Activated CD4-positive, alpha-beta T cell treated with anti-CD3 and anti-CD28 coated beads, Interleukin-2, amount 50 U/mL, for 24 hours (primary cell): ENCODE data around the gene BANK1.
A peak's percentile ranks its signal among the peaks of the same experiment; 100 is the strongest.

Experiments
- DNase-seq, 2 donors: peaks; one replicate each; pipeline ENCODE4 v3.0.0-alpha.2; 2020; ENCODE audit warnings: low read depth in 1 of 2, low spot score in 1 of 2

BANK1 gene

DNA sequence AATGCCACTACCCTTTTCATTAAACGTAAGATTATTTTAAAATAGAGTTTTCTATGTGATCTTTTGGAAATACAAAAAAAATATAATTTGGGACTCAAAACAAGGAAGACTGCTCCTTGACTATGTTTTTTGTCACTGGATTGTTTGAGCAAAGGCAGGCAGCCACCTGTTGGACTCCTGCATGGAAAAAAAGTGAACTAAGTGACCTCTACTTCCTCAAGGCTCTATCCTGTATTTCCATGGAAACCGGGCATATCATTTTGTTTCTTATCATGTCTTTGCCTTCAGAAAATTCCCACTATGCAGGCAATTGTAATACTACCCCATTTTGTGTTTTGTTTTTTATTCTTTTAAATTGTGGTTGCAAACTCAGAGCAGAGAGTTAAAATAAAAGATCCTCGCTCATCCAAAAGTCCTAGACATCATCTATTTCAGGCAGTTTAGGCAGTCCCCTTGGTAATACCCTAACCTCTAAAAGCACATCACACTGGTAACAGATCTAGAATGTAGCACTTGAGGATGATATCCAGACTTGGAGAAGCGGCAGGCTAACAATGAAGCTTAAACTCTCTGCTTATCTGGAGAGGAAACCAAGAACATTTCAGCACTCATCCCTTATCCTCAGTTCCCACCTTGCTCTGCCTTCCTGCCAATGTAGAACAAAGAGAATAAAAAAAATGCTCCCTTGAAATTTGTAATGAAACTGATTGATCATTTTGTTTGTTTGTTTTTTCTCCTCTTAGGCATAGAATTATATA, 165.7 kb downstream of the BANK1 start:
- no peak for DNase-seq

DNA sequence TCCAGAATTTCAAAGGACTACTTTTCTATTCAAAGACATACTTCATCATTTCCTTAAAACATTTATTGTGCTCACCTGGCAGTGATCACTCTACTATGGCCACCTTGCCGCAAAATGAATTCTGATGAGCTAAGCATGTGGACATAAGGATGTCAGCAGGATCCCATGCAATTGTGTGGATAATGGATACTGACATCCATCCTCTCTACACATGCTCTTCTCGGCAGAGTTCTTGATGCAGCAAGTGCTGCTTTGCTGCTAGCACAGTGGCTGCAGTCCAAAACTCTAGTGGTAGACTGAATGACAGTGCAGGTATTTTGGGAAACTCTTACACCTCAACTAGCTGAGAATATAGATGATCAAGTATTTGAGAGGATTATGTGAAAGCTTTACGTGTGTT, 168.0 kb downstream of the BANK1 start:
- DNase-seq = no peak

DNA sequence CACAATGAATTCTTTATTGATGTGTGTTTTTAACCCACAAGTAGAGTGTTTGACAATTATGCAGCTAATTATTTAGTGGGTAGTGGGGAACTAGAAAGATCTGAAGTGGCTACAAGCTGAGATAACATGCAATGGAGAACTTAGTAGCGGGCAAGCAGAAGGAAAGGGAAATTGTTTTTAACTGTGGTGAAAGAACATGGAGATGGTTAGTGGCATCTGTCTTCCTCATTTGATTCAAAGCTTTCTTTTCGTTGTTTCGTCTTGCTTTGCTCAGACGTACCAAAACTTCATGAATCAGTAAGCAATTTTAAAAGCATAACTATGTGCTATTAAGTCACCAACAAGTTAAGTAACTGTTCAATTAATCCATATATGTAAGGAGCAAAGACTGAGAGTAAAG, 169.9 kb downstream of the BANK1 start:
- no peak for DNase-seq

DNA sequence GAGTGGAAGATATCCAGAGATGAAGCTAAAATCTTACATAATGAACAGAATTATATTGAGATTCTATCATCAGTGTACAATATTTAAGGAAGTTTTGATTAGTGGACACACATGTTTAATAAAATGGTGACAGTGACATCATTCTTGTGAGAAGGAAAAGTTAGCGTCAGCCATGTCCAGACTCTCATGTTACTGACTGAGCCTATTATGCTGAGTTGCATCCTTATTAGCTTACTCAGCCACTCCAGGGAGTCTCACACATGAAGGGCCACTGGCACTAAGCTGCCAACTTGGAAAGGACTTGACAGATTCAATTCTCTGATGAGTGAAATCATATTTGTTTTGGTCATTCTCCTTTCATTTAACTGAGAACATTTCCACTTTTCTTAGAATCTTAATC, 170.6 kb downstream of the BANK1 start:
- no peak for DNase-seq

DNA sequence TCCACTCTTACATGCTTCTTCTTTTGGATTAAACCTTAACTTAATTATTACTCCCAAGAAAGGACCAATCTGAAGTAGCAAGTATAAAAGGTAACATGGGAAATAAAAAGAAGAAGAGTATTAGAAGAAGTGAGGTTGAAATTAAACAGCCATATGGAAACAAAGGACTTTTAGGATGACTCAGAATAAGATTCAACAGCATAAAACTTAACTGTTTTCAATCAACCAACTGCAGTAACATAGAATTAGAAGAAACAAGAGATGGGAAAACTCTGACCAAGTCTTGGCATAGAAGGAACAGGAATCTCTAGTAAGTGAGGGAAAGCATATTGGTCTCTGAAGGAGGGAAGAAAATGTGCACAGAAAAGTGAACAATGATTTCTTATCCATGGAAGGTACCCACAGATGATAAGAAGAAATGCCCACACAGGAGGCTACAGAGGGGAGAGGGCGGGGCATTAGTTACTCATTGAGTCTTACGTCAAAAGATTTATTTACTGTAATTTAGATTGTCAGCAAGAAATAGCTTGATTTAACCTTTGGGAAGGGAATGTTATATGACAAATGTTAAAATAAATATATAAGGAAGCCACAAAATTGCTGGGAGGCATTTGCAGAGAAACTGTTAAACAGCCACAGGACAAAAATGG, 177.3 kb downstream of the BANK1 start:
- DNase-seq = no peak

DNA sequence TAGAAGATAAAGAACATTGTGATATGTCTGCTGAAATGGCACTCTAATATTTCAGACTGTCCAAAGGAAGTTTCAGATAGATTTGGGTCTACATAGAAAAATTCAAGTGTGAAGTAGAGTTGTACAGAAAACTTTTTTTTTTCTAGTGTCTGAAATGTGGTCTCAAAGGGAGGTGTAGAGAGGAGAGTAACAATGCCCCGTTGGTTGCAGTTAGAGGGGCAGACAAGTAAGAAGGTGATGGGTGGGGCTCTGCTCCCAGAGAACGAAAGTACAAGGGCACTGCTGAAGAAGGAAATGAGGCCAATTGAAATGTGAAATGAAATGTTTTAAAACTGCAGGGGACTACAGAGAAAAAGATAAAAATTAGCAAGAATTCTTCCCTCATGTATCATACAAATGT, 177.8 kb downstream of the BANK1 start:
- no peak for DNase-seq

DNA sequence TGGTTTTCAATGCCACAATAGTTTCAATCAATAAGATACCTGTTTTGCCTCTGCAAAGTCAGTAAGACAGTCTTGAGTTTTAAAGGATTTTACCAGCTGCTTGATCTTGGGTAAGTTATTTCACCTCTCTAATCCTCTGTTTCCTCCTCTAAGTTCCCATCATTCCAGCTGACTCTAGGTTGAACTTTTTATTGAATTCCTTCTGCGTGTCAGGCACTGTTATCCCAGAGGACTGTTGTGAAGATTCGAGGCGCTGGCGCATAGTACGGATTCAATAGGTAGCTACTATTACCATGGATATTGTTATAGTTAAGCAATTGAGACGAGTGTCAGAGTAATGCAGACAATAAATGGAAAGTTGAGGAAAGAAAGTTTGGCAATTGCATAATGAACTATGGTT, 179.4 kb downstream of the BANK1 start:
- no peak for DNase-seq

DNA sequence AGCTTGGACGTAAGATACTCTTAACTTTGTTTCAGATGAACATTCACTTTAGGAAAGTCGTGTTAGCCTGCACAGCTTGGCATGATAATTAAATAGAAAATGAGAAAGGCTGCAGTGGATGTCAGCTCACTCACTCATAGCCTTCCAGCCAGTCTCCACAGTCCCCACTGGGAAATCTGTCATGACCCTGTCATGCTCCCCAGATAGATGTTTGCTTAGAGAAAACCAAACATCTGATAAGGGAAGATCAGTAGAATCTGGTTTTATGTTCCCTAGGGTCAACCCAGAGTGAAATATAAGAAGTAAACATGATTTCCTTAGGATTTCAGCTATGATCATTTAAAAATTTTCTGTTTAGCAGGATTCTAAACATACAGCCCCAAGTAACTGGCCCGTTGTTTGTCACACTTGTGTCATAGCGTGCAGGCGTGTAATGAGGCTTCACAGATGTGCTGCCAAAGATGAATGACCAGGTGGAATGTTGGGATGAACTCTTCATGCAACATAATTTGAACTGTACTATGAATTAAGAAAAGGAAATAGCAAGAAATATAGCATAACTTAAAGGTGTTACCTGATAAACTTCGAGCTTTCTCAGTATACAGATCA, 180.1 kb downstream of the BANK1 start:
- no peak for DNase-seq

DNA sequence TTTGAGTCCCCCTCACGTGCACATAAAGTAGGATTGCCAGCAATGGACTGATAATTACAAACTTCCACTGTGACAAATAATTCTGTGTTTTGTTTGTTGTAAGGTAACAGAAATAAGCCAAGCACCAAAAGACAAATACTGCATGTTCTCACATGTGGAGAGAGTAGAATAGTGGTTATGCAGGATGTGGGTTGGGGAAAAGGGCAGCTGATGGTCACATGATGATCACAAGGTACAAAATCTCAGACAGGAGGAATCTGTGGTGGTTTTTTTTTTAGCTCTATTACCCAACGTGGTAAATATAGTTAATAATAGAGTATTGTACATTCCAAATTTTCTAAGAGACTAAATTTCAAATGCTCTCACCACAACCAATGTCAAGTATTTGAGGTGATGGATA, 182.3 kb downstream of the BANK1 start:
- DNase-seq = no peak

DNA sequence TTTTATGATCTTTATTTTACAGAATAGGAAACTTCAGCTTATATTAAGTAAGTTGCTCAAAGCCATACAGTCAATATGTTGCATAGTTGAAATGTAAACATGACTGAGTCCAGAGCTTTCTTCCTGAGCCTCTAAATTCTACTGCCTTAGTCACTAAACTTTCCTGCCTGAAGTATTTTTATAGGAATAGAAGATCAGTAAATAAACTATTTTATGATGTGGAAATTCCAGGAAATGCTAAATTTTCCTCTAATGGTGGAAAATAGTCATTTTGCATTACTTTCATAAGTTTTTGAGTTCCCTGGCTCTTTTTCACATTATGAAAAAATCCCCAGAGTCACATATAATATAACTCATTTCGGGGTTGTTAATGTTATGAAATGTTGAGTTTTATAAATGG, 182.8 kb downstream of the BANK1 start:
- no peak for DNase-seq

DNA sequence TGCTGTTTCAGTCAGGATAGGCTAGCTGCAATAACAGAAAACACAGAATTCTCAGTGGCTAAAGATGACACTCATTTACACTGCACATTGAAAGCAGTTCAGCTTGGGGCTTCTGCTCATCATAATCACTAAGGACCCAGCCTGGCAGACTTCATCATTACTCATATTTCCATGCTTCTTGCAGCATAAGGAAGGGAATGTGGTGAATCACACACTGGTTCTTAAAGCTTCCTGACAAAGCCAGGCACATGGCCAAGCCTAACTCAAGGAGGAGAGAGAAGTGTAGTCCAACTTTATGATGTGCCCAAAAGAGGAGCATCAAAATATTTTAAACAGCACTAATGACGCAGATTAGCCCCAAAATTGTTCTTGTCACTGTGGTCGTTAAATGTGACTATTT, 186.5 kb downstream of the BANK1 start:
- no peak for DNase-seq

DNA sequence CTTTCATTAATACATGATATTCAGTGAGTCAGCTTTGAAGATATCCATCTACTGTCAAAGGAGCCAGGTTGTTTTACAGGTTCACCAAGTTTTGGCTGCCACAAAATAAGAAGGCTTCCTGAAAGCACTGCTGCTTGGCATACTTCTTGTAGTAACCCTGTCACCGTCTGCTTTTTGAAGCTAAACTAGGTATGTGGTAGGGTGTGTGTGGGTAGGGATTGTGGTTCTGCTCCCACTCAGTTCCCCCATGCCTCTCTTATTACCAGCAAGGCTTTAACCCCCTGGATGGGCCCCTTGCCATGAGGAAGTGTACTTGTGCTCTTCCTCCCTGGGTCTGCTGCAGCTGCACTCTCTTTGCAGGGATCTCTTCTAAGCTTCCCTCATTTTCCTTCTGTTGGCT, 191.2 kb downstream of the BANK1 start:
- DNase-seq = no peak

DNA sequence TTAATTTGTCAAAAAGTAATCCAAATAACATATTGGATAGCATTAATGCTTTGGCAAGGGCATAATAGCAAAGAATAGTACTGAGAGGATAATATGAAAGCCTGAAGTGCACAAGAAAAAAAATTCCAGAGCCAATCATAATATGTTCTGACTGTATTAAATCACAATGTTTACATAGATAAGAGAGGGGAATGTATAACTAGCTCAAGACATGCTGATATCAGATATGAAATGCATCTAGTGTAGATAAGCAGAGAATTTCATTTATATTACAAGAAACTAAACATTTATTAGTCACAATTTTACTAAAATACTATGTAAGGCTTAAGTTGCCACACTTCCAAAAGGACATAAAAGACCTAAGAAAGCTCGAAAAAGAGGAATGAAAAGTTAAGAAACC, 193.3 kb downstream of the BANK1 start:
- DNase-seq = no peak

DNA sequence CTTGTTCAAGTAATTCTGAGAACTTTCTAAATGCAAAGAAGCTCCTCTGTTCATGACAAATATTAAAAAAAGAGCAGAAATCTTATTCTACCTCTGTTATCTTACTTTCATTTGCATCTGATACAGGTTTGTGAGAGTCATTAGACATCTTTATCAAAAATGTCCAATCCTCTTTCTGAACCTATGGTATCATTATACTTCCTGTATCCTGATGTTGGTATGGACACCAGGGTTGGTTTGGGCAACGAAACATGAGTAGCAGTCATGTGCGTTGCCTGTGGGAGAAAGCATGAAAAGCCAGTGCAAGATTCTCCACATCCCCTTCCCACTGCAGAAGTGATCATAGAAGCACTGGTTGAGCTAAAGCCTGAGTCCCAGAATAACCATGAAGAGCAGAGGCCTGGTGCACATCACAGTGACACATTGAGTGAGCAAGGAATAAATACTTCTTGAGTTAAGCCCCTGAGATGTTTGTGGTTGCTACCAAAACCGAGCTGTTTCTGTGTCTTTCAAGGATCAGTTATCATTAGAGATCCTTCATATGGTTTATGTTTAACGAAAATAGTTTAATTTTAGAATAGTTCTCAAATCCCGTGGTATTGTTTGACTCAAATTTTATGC, 197.2 kb downstream of the BANK1 start:
- DNase-seq = no peak

DNA sequence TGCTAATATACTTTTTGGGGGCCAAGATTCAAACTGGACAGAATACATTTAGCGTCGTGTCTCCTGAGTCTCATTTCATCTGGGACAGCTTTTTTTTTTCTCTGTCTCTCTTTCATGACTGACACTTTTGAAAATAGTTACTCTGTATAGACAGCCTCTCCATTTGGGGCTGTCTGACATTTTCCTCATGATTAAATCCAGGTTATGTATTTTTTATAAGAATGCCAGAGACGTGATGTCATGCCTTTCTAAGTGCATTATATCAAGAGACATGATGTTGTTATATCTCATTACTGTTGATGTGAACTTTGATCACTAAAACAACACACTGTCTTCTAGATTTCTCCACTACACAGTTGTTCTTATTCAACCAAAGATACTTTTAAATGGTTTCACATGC, 199.0 kb downstream of the BANK1 start:
- no peak for DNase-seq

DNA sequence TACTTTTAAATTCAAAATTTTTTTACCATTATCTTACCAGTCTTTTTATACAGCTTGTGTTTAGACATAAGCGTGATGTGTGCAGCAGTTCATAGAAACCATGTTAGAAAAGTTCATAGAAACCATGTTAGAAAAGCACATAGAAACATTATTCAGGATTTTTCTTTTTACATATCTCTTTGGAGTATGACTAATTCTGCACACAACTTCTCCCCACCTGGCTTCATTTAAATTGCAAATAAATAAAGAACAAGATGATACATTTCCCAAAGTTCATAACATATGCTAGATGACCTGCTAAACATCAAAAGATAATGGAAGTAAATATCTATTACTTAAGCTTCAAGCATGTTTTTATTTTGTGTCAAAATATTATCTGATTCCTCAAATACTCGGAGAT, 201.9 kb downstream of the BANK1 start:
- no peak for DNase-seq

DNA sequence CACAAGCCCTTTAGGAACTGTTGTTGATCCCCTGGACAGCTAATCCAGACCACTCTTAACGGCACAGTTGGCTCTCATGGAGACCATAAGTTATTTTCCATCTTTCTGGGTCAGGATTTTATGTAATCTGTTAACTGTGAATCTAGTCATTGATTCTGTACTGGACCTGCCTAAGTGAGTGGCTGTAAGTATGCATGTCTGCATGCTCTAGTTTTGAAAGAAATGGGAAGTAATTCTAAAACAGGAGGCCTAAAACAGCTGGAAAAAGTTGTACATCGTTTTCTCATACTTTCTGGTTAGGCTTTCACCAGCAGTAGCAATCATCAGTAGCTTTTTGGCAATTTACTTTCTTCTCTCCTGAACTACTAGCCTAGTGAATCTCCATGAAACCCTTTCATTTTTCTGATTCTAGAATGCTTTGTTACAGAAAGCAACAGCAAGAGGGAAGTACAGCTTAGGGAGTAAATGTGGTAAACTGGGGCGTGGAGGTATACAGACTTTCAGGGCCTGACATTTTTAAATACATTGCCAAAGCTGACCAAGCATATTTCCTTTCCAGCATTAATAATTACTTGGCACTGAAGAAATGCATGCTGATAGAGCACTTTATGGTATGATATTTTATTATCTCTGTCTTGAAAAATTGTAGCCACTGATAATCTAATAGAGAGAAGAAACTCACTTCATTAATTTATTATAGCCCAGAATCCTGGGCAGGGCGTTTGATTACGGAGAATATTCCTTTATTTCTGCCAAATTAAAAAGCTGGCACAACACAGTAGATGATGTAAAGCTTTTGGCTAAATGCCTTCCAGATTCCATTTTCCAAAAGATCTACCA, 202.7 kb downstream of the BANK1 start:
- no peak for DNase-seq

DNA sequence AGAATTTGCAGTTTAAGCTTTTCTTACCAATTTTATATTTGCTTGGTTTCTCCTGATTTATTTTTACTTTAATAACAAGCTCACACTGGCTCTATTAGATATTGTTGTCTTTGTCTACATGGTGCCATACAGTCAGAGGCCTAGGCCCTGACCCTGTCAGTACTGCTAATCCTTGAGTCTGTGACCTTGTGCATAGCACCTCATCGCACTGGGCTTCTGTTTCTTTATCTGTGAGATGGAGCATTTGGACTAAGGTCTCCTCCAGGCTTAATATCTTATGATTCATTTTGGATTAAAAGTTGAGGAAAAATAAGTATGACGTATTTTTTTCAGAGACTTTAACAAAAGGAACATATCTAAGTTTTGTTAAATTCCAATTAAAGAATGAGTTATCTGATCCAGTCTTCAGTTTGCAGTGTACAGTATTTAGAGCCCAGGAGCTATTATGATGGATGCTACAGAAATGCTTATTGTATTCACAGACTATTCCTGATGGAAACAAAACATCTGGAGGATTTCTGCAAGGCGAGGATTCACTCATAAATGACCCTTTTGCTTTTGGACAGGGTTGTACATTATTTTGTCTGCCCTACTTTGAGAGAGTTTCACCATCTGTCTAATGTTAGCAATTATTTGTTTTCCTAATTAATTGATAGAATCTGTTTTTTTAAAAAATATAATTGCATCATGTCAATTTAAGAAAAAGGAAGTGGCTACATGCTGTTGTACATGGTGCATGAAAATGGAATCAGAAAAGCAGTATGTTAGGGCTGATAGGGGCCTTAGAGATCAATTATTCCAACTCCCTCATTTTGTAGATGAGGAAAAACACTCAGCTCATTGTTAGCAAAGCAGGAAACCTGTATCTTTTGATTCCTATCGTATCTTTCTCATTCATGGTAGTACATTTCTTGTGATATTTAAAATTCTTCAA, 203.6 kb downstream of the BANK1 start:
- no peak for DNase-seq

DNA sequence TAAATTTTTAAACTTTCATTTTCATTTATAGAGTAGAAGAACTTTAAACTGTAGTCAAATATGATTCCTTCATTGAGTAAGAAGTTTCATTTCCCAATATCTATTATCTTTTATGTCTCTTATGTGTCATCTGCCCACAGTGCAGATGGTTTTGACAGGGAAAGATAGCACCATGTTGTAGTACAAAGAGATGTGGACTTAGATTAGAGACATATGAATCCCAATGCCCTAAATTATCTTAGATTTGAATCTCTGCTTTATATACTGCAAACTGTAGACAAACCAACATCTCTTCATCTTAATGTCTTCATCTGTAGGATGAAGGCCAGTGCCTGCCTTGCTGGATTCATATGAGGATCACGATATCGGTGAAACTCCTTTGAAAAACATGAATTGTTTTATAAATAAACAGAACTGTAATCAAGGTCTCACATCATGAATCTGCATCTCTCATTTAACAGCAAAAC, 217.5 kb downstream of the BANK1 start:
- DNase-seq = peak in 1 of 2 donors; percentile 15

DNA sequence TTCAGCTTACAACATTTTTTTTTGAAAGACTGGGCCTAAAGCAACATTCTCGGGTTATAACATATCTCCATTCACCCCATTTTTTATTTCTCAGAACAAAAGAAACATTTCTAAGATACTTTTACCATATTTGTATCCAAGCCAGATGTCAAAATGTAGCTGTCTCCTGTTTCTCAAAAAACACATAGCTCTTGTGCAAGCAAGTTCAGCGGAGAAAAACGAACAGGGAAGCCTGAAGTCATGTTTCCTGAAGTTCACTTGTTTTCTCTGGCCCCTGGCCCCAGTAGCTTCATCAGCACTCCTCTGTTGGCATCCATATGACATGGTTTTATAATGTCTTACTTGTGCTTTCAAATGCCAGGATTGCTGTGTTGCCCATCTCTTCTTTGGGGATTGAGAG, 218.2 kb downstream of the BANK1 start:
- DNase-seq = no peak
